B cell (primary cell): ENCODE results near the gene NEGR1.

Experiments
- CTCF ChIP-seq: fragments of 200-600 bp; IDR thresholded peaks from one replicate; pipeline ENCODE4 v1.8.0; 2022; ENCODE audit warnings: antibody characterized with exemption, mild to moderate bottlenecking
- EZH2 ChIP-seq: IDR thresholded peaks from 2 replicates; pipeline ENCODE4 v1.6.1; 2012; ENCODE audit warnings: borderline replicate concordance, low read depth, mild to moderate bottlenecking, moderate library complexity, low read length; ENCODE audit not compliant: insufficient read depth, poor library complexity, severe bottlenecking

- TF ChIP-seq CTCF, result no peak
- TF ChIP-seq EZH2, result no peak
Measured at GRCh38 chr1:71823708-71824305, 458.5 kb downstream of the NEGR1 start.
